Measurements from ENCODE around the gene GATAD2B. TPM values are rescaled to one million over a fixed set of nuclear protein-coding genes. Genes with fewer than 3 reads are reported as not detected.
"Not testable (repeated sequence)": the region's sequence is repeated elsewhere in the genome, so short reads cannot be mapped to it uniquely, and the experiment has no call there.

Gene GATAD2B
- total RNA-seq, 2 donors from 2014 or later = 58.7 to 102 TPM

DNA sequence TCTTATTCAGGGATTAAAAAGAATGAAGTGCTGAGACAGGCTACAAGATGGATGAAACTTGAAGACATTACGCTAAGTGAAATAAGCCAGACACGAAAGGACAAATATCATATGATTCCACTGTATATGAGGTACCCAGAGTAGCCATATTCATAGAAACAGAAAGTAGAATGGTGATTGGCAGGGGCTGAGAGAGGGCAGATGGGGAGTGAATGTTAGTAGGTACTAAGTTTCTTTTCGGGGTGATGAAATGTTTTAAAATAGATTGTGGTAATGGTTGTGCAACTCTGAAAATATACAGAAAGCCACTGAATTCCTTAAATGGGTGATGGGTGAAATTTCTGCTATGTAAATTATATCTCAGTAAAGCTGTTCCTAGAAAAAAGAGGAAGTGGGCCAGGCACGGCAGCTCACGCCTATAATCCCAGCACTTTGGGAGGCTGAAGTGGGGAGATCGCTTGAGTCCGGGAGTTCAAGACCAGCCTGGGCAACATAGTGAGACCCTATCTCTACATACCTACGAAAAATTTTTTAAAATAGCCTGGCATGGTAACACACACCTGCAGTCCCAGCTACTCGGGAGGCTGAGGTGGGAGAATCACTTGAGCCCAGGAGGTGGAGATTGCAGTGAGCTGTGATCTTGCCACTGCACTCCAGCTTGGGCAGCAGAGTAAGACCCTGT is 131.7 kb downstream of the GATAD2B start:
- Mint-ChIP-seq H3K27ac (peak overlapping the region; percentile 3 to 78), H3K36me3 (no peaks in the 10 kb centered on the region), H3K9me3 (no peaks in the 10 kb centered on the region)
- DNase-seq (ENCODE audit: low spot score in 2 of 2) = no peak
- peak; percentile 80 to 91 for ATAC-seq

DNA sequence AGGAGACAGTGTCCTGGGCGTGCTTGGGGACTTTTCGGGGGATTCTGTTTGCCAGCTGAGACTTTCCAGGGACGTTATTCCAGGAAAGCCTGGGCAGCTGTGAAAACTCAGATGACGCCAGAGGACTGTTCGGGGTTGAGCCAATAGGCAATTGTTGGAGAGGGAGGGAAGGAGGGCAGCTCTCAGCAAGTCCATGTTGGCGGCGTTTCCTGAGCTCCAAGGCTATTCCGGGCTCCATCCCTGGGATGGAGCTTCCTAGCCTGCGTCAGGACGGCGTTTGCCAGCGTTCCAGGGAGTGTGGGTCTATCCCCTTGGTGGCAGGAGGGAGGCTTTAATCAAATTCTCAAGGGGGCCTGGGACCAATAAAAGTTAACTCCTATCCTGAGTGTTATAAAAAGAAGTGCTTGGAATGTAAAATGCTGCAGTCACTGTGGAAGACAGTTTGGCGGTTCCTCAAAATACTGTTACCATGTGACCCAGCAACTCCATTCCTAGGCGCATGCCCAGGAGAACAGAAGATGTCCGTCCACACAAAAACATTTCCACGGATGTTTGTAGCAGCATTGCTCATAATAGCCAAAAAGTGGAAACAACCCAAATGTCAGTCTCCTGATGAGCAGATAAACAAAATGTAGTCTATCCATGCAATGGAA is 132.3 kb downstream of the GATAD2B start:
- ATAC-seq = no peak
- Mint-ChIP-seq H3K9me3 (no peaks in the 10 kb centered on the region), H3K36me3 (no peaks in the 10 kb centered on the region), H3K27ac (peak overlapping the region; percentile 50 to 78)
- no peak for DNase-seq (ENCODE audit: low spot score in 2 of 2)

DNA sequence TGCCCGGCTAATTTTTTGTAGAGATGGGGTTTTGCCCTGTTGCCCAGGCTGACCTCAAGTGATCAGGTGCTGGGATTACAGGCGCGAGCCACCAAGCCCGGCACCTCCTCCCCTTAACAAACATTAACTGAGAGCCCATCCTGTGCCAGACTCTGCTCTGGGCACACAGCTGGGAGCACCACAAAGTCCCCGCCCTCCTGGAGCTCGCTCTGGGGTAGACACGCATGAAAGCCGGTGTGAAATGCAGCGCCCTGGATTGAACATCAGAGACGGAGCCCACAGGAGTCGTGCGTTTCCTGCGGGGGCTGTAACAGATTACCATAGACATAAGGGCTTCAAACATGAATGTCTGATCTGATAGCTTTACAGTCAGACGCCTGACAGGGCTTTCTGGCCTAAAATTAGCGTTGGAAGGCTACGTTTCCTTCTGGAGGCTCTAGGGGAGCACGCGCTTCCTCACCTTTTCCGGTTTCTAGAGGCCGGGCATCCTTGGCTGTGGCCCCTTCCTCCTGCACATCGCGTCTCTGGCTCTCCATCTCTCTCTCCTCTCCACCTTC is 133.2 kb downstream of the GATAD2B start:
- Mint-ChIP-seq H3K27ac (peak overlapping the region in 1 of 2 donors; percentile 78), H3K9me3 (no peaks in the 10 kb centered on the region), H3K36me3 (no peaks in the 10 kb centered on the region)
- ATAC-seq (no peak), DNase-seq (ENCODE audit: low spot score in 2 of 2) (no peak)

DNA sequence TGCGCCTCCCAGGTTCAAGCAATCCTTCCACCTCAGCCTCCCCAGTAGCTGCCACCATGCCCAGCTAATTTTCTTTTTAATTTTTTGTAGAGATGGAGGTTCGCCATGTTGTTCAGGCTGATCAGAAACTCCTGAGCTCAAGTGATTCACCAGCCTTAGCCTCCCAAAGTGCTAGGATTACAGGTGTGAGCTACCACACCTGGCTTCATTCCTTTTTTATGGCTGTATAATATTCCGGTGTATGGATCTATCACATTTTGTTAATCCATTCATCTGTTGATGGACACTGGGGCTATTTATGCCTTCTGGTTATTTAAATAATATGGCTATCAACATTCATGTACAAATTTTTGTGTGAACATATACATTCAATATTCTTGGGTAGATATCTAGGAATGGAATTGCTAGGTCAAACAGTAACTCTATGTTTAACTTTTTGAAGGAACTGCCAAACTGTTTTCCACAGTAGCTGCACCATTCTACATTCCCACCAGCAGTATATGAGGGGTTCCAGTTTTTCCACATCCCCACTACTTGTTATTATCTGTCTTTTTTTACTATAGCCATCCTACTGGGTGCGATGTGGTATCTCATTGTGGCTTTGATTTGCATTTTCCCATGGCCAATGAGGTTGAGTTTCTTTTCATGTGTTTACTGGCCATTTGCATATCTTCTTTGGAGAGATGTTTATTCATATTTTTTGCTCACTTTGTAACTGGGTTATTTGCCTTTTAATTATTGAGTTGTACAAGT is 136.6 kb downstream of the GATAD2B start:
- H3K36me3 Mint-ChIP-seq = no peaks in the 10 kb centered on the region
- H3K9me3 Mint-ChIP-seq = no peaks in the 10 kb centered on the region
- DNase-seq (ENCODE audit: low spot score in 2 of 2) (no peak), ATAC-seq (no peak)
- no peak overlapping the region for H3K27ac Mint-ChIP-seq

DNA sequence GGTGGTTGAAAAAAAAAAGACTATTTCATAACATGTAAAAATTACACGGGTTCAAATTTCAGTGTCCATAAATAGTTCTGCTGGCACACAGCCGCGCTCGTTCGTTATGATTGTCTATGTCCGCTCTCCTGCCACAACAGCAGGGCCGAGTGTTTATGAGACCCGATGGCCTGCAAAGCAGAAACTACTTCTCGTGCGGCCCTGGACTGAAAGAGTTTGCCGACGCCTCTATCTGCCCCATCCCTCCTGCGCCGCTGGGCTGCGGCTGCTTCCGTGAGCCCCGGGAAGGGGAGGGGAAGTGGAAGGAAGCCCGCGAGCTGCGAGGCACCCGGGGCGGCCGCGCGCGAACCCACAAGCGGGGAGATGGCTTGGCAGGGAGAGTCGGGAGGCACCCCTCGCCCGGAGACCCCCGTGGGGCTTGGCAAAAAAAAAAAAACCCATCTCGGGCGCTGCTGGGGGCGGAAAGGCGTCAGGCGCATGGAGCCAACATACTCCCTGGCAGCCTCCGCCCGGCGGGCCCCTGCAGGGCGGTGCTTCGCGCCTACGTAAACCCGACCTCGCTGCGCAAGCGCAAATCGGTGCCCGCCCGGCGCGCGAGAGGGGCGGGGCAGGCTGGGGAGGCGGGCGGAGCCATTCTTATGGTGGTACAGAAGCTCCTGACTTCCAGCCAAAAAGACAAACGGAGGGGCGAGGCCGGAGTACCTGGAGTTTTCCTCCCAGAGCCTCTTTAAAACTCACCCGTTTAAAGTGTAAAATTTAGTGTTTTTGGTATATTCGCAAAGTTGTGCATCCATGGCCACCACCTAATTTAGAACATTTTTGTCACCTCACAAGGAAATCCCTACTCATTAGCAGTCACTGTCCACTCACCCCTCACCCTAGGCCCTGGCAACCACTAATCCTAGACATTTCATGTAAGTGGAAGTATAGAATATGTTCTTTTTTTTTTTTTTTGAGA is 139.3 kb downstream of the GATAD2B start:
- Mint-ChIP-seq H3K36me3 (no peaks in the 10 kb centered on the region), H3K9me3 (no peaks in the 10 kb centered on the region), H3K27ac (peak overlapping the region; percentile 93 to 95)
- ATAC-seq (peak; percentile 96 to 97), DNase-seq (ENCODE audit: low spot score in 2 of 2) (peak; percentile 93)

DNA sequence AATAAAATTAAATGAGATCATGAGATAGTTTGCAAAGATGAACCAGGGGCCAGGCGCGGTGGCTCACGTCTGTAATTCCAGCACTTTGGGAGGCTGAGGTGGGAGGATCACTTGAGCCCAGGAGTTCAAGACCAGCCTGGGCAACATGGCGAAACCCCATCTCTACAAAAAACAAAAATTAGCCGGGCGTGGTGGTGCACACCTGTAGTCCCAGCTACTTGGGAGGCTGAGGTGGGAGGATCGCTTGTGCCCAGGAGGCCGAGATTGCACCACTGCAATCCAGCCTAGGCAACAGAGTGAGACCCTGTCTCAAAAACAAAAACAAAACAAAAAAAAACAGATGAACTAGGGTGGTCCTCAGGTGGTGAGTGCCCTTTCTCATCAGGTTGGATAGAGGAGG is 140.1 kb downstream of the GATAD2B start:
- DNase-seq (ENCODE audit: low spot score in 2 of 2); H3K36me3 Mint-ChIP-seq; H3K9me3 Mint-ChIP-seq; ATAC-seq: not testable (repeated sequence)
- H3K27ac Mint-ChIP-seq = peak overlapping the region; percentile 14 to 95

GRCh38 chr1:153780551-153780950 is 142.2 kb downstream of the GATAD2B start:
- no peak for DNase-seq (ENCODE audit: low spot score in 2 of 2)
- Mint-ChIP-seq H3K27ac (no peak overlapping the region), H3K9me3 (no peaks in the 10 kb centered on the region), H3K36me3 (no peaks in the 10 kb centered on the region)
- no peak for ATAC-seq

DNA sequence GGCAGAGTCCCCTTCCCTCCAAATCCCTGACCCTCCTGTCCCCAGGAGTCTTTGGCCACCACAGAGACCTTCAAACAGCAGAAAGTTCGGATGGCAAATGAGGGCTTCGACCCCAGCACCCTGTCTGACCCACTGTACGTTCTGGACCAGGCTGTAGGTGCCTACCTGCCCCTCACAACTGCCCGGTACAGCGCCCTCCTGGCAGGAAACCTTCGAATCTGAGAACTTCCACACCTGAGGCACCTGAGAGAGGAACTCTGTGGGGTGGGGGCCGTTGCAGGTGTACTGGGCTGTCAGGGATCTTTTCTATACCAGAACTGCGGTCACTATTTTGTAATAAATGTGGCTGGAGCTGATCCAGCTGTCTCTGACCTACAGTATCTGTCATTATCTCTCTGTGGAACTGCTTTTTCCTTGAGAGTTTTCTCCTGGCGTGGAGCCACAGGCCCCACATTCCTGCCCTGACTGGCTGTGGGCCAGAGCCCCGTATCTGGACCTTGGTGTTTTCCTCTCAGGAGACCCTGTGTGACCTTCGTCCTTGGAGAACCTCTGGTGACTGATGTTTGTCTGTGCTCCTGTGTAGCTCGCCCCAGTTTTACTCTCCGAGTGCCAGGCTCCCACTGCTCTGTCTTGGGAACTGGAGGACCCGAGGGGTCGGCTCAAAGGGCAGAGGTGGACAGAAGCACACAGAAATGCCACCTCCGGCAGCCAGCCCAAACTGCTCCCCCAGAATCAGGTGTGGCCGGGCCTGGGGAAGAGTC is 142.8 kb downstream of the GATAD2B start:
- Mint-ChIP-seq H3K27ac (no peak overlapping the region), H3K9me3 (no peaks in the 10 kb centered on the region), H3K36me3 (no peaks in the 10 kb centered on the region)
- no peak for ATAC-seq
- DNase-seq (ENCODE audit: low spot score in 2 of 2) = no peak

DNA sequence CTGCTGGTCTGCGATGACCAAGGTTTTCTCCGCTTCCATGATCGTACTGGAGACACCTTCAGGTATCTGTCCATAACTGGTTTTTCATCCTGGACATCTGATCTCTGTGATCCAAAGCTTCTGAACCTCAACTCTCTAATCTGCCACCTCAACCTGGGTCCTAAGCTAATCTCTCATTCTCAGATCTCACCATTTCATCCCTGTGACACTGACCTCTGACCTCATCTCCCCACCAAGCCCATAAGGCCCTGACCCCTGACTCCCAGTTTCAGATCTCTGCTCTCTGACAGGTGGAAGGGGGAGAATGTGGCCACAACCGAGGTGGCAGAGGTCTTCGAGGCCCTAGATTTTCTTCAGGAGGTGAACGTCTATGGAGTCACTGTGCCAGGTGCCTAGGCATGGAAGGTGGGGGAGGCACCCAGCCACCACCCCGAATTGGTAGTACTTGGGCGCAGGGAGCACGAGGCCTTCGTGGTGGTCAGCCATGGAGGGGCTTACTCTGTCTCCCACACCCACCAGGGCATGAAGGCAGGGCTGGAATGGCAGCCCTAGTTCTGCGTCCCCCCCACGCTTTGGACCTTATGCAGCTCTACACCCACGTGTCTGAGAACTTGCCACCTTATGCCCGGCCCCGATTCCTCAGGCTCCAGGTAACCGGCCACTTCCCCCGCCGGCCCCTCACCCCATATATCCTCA is 143.8 kb downstream of the GATAD2B start:
- DNase-seq (ENCODE audit: low spot score in 2 of 2) (no peak), ATAC-seq (no peak)
- H3K9me3 Mint-ChIP-seq = no peaks in the 10 kb centered on the region
- no peaks in the 10 kb centered on the region for H3K36me3 Mint-ChIP-seq
- H3K27ac Mint-ChIP-seq = no peak overlapping the region

GRCh38 chr1:153778051-153778823 is 144.5 kb downstream of the GATAD2B start:
- DNase-seq (ENCODE audit: low spot score in 2 of 2) = no peak

DNA sequence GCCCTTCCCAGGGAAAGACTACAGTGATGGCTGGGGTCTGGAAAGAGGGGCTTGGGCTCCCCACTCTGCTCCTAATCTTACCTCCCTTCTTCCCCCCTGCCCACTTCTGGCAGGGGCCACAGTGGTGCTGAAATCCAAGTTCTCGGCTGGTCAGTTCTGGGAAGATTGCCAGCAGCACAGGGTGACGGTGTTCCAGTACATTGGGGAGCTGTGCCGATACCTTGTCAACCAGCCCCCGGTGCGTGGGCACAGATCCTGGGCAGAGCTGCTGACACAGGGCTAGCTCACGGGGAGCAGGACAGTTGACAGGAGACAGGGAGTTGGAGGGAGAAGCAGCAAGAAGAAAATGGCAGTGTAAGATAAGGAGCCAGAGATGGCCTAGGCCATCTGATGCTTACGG is 145.1 kb downstream of the GATAD2B start:
- Mint-ChIP-seq H3K9me3 (no peaks in the 10 kb centered on the region), H3K36me3 (no peaks in the 10 kb centered on the region), H3K27ac (no peak overlapping the region)
- ATAC-seq = no peak
- no peak for DNase-seq (ENCODE audit: low spot score in 2 of 2)

More at GRCh38 chr1:153778051-153778823, 144.5 kb downstream of the GATAD2B start:
- Mint-ChIP-seq H3K36me3 (no peaks in the 10 kb centered on the region), H3K9me3 (no peaks in the 10 kb centered on the region), H3K27ac (no peak overlapping the region)
- ATAC-seq = no peak

DNA sequence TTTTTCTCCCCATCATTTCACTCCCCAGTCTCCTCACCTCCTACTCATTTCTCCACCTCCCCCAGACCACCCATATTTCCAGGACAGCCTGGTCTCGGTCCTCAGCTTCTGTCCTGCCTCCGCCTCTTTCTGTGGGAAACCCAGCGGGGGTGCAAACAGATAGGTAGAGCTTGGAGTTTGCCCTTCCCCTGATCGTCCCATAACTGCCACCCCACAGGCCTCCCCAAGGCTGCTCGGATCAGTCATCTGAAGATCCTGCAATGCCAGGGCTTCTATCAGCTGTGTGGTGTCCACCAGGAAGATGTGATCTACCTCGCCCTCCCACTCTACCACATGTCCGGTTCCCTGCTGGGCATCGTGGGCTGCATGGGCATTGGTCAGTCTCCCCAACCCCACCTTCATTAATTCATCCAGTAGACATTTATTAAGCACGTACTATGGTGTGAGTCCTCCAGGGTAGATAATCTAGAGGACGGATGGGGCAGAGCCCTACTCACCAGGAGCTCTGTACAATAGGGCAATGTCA is 145.9 kb downstream of the GATAD2B start:
- H3K36me3 Mint-ChIP-seq = no peaks in the 10 kb centered on the region
- H3K9me3 Mint-ChIP-seq = no peaks in the 10 kb centered on the region
- peak overlapping the region in 1 of 2 donors; percentile 77 for H3K27ac Mint-ChIP-seq
- no peak for DNase-seq (ENCODE audit: low spot score in 2 of 2)
- no peak for ATAC-seq

GRCh38 chr1:153776352-153776751 is 146.4 kb downstream of the GATAD2B start:
- ATAC-seq (no peak), DNase-seq (ENCODE audit: low spot score in 2 of 2) (no peak)
- no peaks in the 10 kb centered on the region for H3K9me3 Mint-ChIP-seq
- no peaks in the 10 kb centered on the region for H3K36me3 Mint-ChIP-seq
- H3K27ac Mint-ChIP-seq = peak overlapping the region in 1 of 2 donors; percentile 77

Measured in activated naive CD4-positive, alpha-beta T cell treated with anti-CD3 and anti-CD28 coated beads, Interleukin-2, amount 50 U/mL, for 72 hours (primary cell).